Endometrial microvascular endothelial cells (primary cell): Measurements from ENCODE around the gene LGALS3BP. TPM values are rescaled to one million over a fixed set of nuclear protein-coding genes. Genes with fewer than 3 reads are reported as not detected.

Experiments
- in situ Hi-C: cut with HindIII; loops from 2 replicates; pipeline ENCODE4 v1.10.0; 2017; ENCODE audit warnings: low sequenced_read_pairs, low pct_unique_long_range_greater_than_20kb; ENCODE audit errors: inconsistent ontology term
- total RNA-seq: library from RNA; depleted of rRNA; stranded (reverse); fragments of >200 nt; gene quantifications from one replicate; pipeline ENCODE4 v1.2.3, GENCODE V29; 2015; ENCODE audit errors: inconsistent ontology term

The LGALS3BP gene
- total RNA-seq, 1 donor from 2014 or later = 44.9 TPM

DNA sequence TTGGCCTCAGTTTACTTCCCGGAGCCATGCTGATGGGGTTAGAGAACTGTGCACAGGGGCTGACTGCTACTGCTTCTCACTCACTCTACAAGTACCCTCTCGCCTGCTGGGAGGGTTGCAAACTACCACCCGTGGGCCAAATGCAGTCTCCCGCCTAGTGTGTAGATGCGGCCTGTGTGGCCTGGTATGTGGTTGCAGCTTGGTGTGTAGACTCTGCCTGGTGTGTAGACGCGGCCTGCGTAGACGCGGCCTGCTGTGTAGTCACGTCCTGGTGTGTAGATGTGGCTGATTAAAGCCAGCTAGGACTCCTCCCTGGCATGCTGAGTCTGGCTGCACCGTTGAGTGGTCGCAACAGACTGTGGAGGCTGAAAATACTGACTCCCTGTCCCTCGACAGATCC, 22.6 kb upstream of the LGALS3BP start:
- in situ Hi-C loops = no loop called here

- in situ Hi-C loops = no loop called here
These were observed 21.7 kb upstream of the LGALS3BP start for GRCh38 chr17:79001190-79002020.

GRCh38 chr17:79000396-79001189, 20.9 kb upstream of the LGALS3BP start:
- in situ Hi-C loops = no loop called here

GRCh38 chr17:78999947-79000395, 20.2 kb upstream of the LGALS3BP start:
- in situ Hi-C loops = loop anchor here (25.0 kb wide), 1 partner anchor 163 kb away; the partner anchor contains the start of gene USP36

- in situ Hi-C loops = loop anchor here (25.0 kb wide), 1 partner anchor 162 kb away; the partner anchor contains the start of gene USP36
These were observed 19.5 kb upstream of the LGALS3BP start for GRCh38 chr17:78999056-78999768.

GRCh38 chr17:78998311-78999055, 18.8 kb upstream of the LGALS3BP start:
- in situ Hi-C loops = loop anchor here (25.0 kb wide), 1 partner anchor 161 kb away; the partner anchor contains the start of gene USP36

- in situ Hi-C loops = loop anchor here (25.0 kb wide), 1 partner anchor 161 kb away; the partner anchor contains the start of gene USP36
These were observed 18.2 kb upstream of the LGALS3BP start for GRCh38 chr17:78997881-78998280.

- in situ Hi-C loops = loop anchor here (25.0 kb wide), 1 partner anchor 160 kb away; the partner anchor contains the start of gene USP36
These were observed 17.6 kb upstream of the LGALS3BP start for GRCh38 chr17:78997231-78997741.

DNA sequence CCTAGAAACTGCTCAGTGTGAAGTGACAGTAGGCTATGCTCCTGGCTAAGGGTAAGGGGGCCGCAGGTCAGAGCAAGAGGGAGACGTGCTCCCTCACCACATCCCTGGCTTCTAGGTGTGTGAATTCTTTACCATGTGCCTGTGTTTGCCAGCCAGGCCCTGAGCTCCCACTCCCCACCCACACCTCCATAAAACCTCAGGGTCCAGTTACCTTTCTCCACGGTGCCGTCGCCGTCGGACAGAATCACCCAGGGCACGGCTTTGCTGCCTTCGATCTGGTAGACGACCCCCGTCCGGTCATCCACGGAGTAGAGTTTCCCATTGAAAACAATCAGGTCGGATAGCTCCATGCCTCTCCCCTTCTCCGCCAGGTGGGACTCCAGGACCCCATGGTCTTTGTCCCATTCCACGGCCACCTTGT, 17.1 kb upstream of the LGALS3BP start:
- in situ Hi-C loops = loop anchor here (25.0 kb wide), 1 partner anchor 159 kb away; the partner anchor contains the start of gene USP36

GRCh38 chr17:78995761-78996451, 16.2 kb upstream of the LGALS3BP start:
- in situ Hi-C loops = loop anchor here (25.0 kb wide), 1 partner anchor 159 kb away; the partner anchor contains the start of gene USP36

GRCh38 chr17:78995022-78995760, 15.5 kb upstream of the LGALS3BP start:
- in situ Hi-C loops = loop anchor here (25.0 kb wide), 1 partner anchor 158 kb away; the partner anchor contains the start of gene USP36

DNA sequence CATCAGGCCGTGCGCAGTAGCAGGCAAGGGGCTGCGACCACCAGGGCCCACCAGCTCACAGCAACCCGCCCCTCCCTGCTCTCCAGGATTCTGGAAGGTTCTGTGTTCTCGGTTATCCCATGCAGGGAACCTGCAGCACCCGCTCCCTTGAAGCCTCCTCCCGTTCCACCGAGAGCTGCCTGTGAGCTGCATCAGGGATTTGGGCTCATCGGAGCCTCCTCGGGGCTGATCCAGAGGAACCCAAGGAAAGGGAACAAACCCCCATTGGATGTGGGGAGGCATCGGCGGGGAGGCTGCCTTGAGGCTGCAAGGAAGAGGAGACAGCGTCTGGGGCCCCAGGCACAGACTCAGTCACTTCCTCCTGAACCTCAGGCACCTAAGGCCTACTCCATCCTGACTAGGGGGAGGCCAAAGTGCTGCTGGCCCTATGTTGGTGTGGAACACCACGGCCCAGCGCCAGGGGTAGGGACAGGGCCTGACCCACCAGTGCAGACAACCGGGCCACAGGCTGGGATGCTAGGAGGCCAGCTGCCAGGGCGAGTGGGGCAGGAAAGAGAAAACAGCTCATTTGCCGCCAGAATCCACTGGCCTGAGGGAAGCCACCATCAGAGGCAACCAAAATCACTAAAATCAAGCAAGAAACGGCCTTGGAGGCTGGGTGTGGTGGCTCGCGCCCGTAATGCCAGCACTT, 14.4 kb upstream of the LGALS3BP start:
- in situ Hi-C loops = loop anchor here (25.0 kb wide), 1 partner anchor 157 kb away; the partner anchor contains the start of gene USP36

DNA sequence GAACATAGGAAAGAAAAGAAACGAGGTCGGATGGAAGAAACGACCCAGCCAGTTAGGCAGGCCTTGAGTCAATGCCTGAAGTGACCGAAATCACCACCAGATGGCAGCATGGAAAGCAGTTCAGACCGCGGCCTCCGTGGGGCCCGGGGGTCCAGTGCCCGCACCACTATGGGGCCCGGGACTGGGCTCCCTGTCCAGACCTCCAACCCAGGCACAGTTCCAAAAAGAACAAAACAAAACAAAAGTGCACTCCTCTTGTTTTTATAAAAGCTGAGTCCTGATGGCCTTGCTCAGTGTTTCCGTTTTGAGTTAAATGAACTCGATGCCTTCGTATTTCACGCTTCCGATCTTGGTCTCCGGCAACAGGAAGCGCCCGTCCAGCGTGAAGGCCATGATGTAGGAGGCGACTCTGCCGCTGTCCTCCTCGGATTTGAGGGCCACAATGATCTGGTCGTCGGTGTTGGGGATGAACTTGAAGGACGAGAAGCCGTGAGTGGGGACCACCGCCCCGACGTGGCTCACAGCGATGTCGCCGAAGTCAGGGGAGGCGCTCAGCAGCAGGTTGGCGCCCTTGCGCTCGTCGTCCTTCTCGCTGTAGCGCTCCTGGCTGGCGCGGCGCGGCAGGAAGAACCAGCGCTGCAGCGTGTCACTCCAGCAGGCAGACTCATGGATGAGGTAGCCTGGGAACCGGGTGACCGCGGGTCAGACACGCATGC, 13.7 kb upstream of the LGALS3BP start:
- in situ Hi-C loops = loop anchor here (25.0 kb wide), 1 partner anchor 156 kb away; the partner anchor contains the start of gene USP36

GRCh38 chr17:78992542-78993212, 13.0 kb upstream of the LGALS3BP start:
- in situ Hi-C loops = loop anchor here (25.0 kb wide), 1 partner anchor 155 kb away; the partner anchor contains the start of gene USP36
